Bone marrow (tissue), 2 donors: ENCODE measurements around the gene TMEM114.
"Not testable (repeated sequence)": the region's sequence is repeated elsewhere in the genome, so short reads cannot be mapped to it uniquely, and the experiment has no call there.

Experiments used
- DNase-seq, 2 donors: peaks; one replicate each; lab custom pipeline; 2025; lab: John Stamatoyannopoulos, UW

TMEM114 gene

GRCh38 chr16:8572919-8573724, 17.2 kb downstream of the TMEM114 start:
- DNase-seq = no peak

- no peak for DNase-seq
Measured at GRCh38 chr16:8572063-8572918, 18.0 kb downstream of the TMEM114 start.

- DNase-seq = no peak
Measured at GRCh38 chr16:8571061-8571596, 19.2 kb downstream of the TMEM114 start.

GRCh38 chr16:8570393-8570792, 19.9 kb downstream of the TMEM114 start:
- not testable (repeated sequence) for DNase-seq

GRCh38 chr16:8569650-8570346, 20.5 kb downstream of the TMEM114 start:
- DNase-seq = no peak

- DNase-seq = no peak
Measured at GRCh38 chr16:8568231-8568617, 22.1 kb downstream of the TMEM114 start.

- DNase-seq = peak; percentile 25 to 87
Measured at GRCh38 chr16:8567355-8568230, 22.7 kb downstream of the TMEM114 start.

GRCh38 chr16:8565498-8565897, 24.8 kb downstream of the TMEM114 start:
- no peak for DNase-seq

GRCh38 chr16:8564934-8565345, 25.4 kb downstream of the TMEM114 start:
- no peak for DNase-seq

- not testable (repeated sequence) for DNase-seq
Measured at GRCh38 chr16:8563944-8564540, 26.3 kb downstream of the TMEM114 start.

- DNase-seq = no peak
Measured at GRCh38 chr16:8561496-8561895, 28.8 kb downstream of the TMEM114 start.

- DNase-seq = no peak
Measured at GRCh38 chr16:8555400-8555799, 34.9 kb downstream of the TMEM114 start.

- DNase-seq = no peak
Measured at GRCh38 chr16:8554881-8555280, 35.4 kb downstream of the TMEM114 start.

- DNase-seq = no peak
Measured at GRCh38 chr16:8554022-8554421, 36.3 kb downstream of the TMEM114 start.

GRCh38 chr16:8552487-8553221, 37.7 kb downstream of the TMEM114 start:
- no peak for DNase-seq

- DNase-seq = no peak
Measured at GRCh38 chr16:8551388-8552332, 38.7 kb downstream of the TMEM114 start.

- DNase-seq = no peak
Measured at GRCh38 chr16:8550728-8551387, 39.5 kb downstream of the TMEM114 start.

GRCh38 chr16:8549843-8550412, 40.4 kb downstream of the TMEM114 start:
- no peak for DNase-seq
